ENCODE data around the gene C17orf58.
"Not testable (repeated sequence)": the region's sequence is repeated elsewhere in the genome, so short reads cannot be mapped to it uniquely, and the experiment has no call there.

The C17orf58 gene

GRCh38 chr17:67974598-67975066, 21.6 kb downstream of the C17orf58 start:
- H3K27me3 ChIP-seq (ENCODE audit: control insufficient read depth, insufficient read depth, low read length) = no peaks in the 10 kb centered on the region
- H3K4me1 ChIP-seq (ENCODE audit: control insufficient read depth, insufficient read depth, low read length) = no peaks in the 10 kb centered on the region
- H3K36me3 ChIP-seq (ENCODE audit: control insufficient read depth, insufficient read depth, low read length) = peaks cover 3% of the 10 kb centered on the region
- H3K9me3 ChIP-seq (ENCODE audit: control insufficient read depth, low read length) = no peaks in the 10 kb centered on the region
- no peak overlapping the region for H3K9ac ChIP-seq (ENCODE audit: low read length)
- no peak overlapping the region for H3K4me3 ChIP-seq (ENCODE audit: low read length)

GRCh38 chr17:67974185-67974584, 22.1 kb downstream of the C17orf58 start:
- Histone ChIP-seq H3K36me3 (ENCODE audit: control insufficient read depth, insufficient read depth, low read length) (peaks cover 3% of the 10 kb centered on the region), H3K9me3 (ENCODE audit: control insufficient read depth, low read length) (no peaks in the 10 kb centered on the region), H3K9ac (ENCODE audit: low read length) (no peak overlapping the region), H3K4me3 (ENCODE audit: low read length) (no peak overlapping the region), H3K4me1 (ENCODE audit: control insufficient read depth, insufficient read depth, low read length) (no peaks in the 10 kb centered on the region), H3K27me3 (ENCODE audit: control insufficient read depth, insufficient read depth, low read length) (no peaks in the 10 kb centered on the region)

DNA sequence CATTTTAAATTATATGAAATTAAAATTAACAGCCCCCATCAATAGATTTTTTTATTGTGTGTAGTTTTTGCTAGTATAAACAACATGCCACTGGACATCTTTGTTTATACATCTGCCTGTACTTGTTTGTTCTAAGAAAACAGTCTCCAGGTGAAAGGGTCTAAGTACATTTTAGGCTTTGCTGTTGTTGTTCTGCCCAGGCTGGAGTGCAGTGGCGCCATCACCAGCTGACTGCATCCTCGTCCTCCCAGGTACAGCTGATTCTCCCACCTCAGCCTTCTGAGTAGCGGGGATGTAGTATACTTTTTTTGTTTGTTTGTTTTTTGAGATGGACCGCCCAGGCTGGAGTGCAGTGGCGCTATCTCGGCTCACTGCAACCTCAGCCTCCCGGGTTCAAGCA, 25.5 kb downstream of the C17orf58 start:
- Histone ChIP-seq H3K9me3 (ENCODE audit: control insufficient read depth, low read length) (no peaks in the 10 kb centered on the region), H3K27me3 (ENCODE audit: control insufficient read depth, insufficient read depth, low read length) (no peaks in the 10 kb centered on the region), H3K4me1 (ENCODE audit: control insufficient read depth, insufficient read depth, low read length) (no peaks in the 10 kb centered on the region), H3K9ac (ENCODE audit: low read length) (no peak overlapping the region), H3K4me3 (ENCODE audit: low read length) (no peak overlapping the region), H3K36me3 (ENCODE audit: control insufficient read depth, insufficient read depth, low read length) (peaks cover 8% of the 10 kb centered on the region)

DNA sequence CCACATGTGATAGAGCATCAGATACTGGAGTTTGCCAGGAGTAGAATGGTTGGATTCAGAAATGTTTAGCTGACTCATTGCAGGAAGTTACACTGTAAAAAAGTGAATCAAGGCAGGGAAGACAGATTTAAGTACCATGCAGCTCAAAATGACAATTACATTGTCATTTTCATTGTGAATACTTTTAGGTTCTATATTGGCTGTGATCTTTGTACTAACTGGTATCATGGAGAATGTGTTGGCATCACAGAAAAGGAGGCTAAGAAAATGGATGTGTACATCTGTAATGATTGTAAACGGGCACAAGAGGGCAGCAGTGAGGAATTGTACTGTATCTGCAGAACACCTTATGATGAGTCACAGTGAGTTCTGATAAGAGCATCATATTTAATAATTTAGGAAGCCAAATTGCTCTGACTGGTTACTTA, 33.1 kb downstream of the C17orf58 start:
- H3K4me1 ChIP-seq (ENCODE audit: control insufficient read depth, insufficient read depth, low read length); H3K9me3 ChIP-seq (ENCODE audit: control insufficient read depth, low read length); H3K36me3 ChIP-seq (ENCODE audit: control insufficient read depth, insufficient read depth, low read length); H3K4me3 ChIP-seq (ENCODE audit: low read length); H3K27me3 ChIP-seq (ENCODE audit: control insufficient read depth, insufficient read depth, low read length); H3K9ac ChIP-seq (ENCODE audit: low read length): not testable (repeated sequence)

DNA sequence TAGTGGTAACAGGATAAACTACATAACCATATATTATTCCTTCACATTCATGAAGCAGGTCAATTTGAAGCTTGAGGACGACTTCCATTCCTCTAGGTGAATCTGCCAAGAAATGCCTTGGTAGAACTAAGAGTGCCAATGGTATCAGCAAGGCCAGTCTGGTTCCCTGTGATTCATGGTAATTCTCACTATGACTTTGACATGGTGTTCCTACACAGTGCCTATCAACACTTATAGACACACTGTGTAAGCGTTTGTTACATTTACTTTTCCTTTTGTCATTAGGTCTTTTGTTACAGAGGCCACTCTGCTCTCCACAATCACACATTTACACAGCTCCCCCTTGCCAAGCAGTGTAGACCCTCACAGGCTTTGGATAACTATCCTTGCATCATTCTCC, 34.1 kb downstream of the C17orf58 start:
- H3K4me1 ChIP-seq (ENCODE audit: control insufficient read depth, insufficient read depth, low read length); H3K36me3 ChIP-seq (ENCODE audit: control insufficient read depth, insufficient read depth, low read length); H3K4me3 ChIP-seq (ENCODE audit: low read length); H3K27me3 ChIP-seq (ENCODE audit: control insufficient read depth, insufficient read depth, low read length); H3K9me3 ChIP-seq (ENCODE audit: control insufficient read depth, low read length); H3K9ac ChIP-seq (ENCODE audit: low read length): not testable (repeated sequence)

DNA sequence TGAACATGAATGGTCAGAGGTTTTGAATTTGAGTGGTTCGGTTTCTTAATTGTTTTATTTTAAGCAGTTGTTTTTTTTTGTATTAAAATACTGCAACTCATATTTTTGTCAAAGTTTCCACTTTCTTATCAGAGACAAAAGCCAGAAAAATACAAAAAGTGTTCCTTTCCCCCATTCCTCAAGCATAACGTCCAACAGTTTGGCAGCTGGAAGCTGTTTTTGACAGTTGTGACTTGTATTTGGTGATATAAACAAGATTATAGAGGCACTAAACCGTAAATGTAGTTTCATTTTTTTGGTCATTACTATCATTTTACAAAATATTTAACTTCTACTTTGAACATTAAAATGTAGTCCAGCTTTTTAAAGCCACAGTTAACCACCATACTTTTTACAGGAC, 36.0 kb downstream of the C17orf58 start:
- H3K36me3 ChIP-seq (ENCODE audit: control insufficient read depth, insufficient read depth, low read length) = not testable (repeated sequence)

DNA sequence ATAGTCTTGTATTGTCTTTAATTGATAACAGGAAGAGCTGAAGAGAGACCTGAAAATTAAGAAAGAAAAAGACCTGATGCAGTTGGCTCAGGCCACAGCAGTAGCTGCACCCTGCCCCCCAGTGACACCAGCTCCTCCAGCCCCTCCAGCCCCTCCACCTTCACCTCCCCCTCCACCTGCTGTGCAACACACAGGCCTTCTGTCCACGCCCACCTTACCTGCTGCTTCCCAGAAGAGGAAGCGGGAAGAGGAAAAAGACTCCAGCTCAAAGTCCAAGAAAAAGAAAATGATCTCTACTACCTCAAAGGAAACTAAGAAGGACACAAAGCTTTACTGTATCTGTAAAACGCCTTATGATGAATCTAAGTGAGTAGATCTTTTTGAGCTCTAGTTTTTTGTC, 36.8 kb downstream of the C17orf58 start:
- H3K9ac ChIP-seq (ENCODE audit: low read length) = no peak overlapping the region
- H3K36me3 ChIP-seq (ENCODE audit: control insufficient read depth, insufficient read depth, low read length) = no peaks in the 10 kb centered on the region
- no peaks in the 10 kb centered on the region for H3K9me3 ChIP-seq (ENCODE audit: control insufficient read depth, low read length)
- no peak overlapping the region for H3K4me3 ChIP-seq (ENCODE audit: low read length)
- H3K4me1 ChIP-seq (ENCODE audit: control insufficient read depth, insufficient read depth, low read length) = no peaks in the 10 kb centered on the region
- H3K27me3 ChIP-seq (ENCODE audit: control insufficient read depth, insufficient read depth, low read length) = no peaks in the 10 kb centered on the region

More for the DNA sequence above, 36.0 kb downstream of the C17orf58 start:
- H3K9ac ChIP-seq (ENCODE audit: low read length); H3K27me3 ChIP-seq (ENCODE audit: control insufficient read depth, insufficient read depth, low read length); H3K4me3 ChIP-seq (ENCODE audit: low read length); H3K4me1 ChIP-seq (ENCODE audit: control insufficient read depth, insufficient read depth, low read length); H3K9me3 ChIP-seq (ENCODE audit: control insufficient read depth, low read length): not testable (repeated sequence)

DNA sequence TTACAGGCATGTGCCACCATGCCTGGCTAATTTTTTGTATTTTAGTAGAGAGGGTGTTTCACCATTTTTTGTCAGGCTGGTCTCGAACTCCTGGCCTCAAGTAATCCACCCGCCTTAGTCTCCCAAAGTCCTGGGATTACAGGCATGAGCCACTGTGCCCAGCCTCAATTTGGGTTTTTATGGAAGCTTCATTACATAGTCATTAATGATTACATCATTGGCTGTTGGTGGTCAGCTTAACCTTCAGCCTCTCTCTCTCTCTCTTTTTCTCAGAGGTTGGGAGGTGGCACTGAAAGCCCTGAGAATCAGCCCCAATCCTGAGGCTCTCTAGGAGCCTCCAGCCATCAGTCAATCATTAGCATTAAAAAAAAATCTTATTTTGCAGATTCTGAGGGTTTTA, 45.3 kb downstream of the C17orf58 start:
- H3K9ac ChIP-seq (ENCODE audit: low read length) = no peak overlapping the region
- no peaks in the 10 kb centered on the region for H3K27me3 ChIP-seq (ENCODE audit: control insufficient read depth, insufficient read depth, low read length)
- H3K9me3 ChIP-seq (ENCODE audit: control insufficient read depth, low read length) = no peaks in the 10 kb centered on the region
- no peak overlapping the region for H3K4me3 ChIP-seq (ENCODE audit: low read length)
- H3K4me1 ChIP-seq (ENCODE audit: control insufficient read depth, insufficient read depth, low read length) = no peaks in the 10 kb centered on the region
- peaks cover 3% of the 10 kb centered on the region for H3K36me3 ChIP-seq (ENCODE audit: control insufficient read depth, insufficient read depth, low read length)

DNA sequence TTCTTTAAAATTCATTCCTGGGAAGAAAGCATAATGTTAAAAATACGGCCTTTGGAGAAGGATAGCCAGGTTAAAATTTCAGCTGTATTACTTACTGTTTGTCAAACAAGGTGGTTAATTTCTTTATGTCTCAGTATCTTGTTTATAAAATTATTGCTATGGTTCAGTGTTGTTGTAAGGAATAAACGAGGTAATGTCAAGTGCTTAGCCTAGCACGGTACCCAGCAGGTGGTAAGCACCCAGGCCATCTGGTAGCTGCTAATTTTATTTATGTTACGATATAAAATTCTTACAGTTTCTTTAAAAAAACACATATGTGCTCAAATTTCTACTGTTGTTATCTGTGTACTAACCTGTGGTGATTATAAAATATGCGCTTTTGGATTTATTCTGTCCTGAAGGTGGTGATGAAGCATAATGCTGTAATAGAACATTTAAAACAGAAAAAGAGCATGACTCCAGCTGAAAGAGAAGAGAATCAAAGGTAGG, 48.9 kb downstream of the C17orf58 start:
- Histone ChIP-seq H3K9me3 (ENCODE audit: control insufficient read depth, low read length) (no peaks in the 10 kb centered on the region), H3K4me3 (ENCODE audit: low read length) (no peak overlapping the region), H3K36me3 (ENCODE audit: control insufficient read depth, insufficient read depth, low read length) (peaks cover 18% of the 10 kb centered on the region), H3K4me1 (ENCODE audit: control insufficient read depth, insufficient read depth, low read length) (no peaks in the 10 kb centered on the region), H3K27me3 (ENCODE audit: control insufficient read depth, insufficient read depth, low read length) (no peaks in the 10 kb centered on the region), H3K9ac (ENCODE audit: low read length) (no peak overlapping the region)

GRCh38 chr17:67946513-67946912, 49.8 kb downstream of the C17orf58 start:
- H3K9me3 ChIP-seq (ENCODE audit: control insufficient read depth, low read length) = no peaks in the 10 kb centered on the region
- peaks cover 21% of the 10 kb centered on the region for H3K36me3 ChIP-seq (ENCODE audit: control insufficient read depth, insufficient read depth, low read length)
- no peak overlapping the region for H3K9ac ChIP-seq (ENCODE audit: low read length)
- no peaks in the 10 kb centered on the region for H3K4me1 ChIP-seq (ENCODE audit: control insufficient read depth, insufficient read depth, low read length)
- H3K4me3 ChIP-seq (ENCODE audit: low read length) = no peak overlapping the region
- H3K27me3 ChIP-seq (ENCODE audit: control insufficient read depth, insufficient read depth, low read length) = no peaks in the 10 kb centered on the region

- H3K36me3 ChIP-seq (ENCODE audit: control insufficient read depth, insufficient read depth, low read length) = peaks cover 21% of the 10 kb centered on the region
- H3K9ac ChIP-seq (ENCODE audit: low read length) = no peak overlapping the region
Measured at GRCh38 chr17:67944035-67944434, 52.2 kb downstream of the C17orf58 start.

DNA sequence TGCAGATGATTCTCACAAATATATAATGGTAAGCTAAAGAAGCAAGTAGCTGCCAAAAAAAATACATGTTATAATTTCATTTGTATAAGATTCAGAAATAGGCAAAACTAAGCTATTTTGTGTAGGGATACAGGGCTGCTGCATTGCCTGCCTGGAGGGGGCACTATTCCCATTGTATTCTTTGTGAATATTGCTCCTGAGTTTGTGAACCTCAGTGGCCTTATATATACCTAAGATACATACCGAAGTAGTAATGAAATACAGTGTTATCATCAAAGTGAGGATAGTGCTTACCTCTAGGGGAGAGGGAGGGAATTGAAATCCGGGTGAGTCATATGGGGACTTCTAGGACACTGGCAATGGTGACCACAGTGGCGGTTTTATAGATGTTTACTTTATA, 53.5 kb downstream of the C17orf58 start:
- Histone ChIP-seq H3K4me1 (ENCODE audit: control insufficient read depth, insufficient read depth, low read length) (no peaks in the 10 kb centered on the region), H3K4me3 (ENCODE audit: low read length) (no peak overlapping the region), H3K36me3 (ENCODE audit: control insufficient read depth, insufficient read depth, low read length) (peaks cover 21% of the 10 kb centered on the region), H3K9me3 (ENCODE audit: control insufficient read depth, low read length) (no peaks in the 10 kb centered on the region), H3K9ac (ENCODE audit: low read length) (no peak overlapping the region), H3K27me3 (ENCODE audit: control insufficient read depth, insufficient read depth, low read length) (no peaks in the 10 kb centered on the region)

More at GRCh38 chr17:67944035-67944434, 52.2 kb downstream of the C17orf58 start:
- H3K4me1 ChIP-seq (ENCODE audit: control insufficient read depth, insufficient read depth, low read length) = no peaks in the 10 kb centered on the region
- H3K27me3 ChIP-seq (ENCODE audit: control insufficient read depth, insufficient read depth, low read length) = no peaks in the 10 kb centered on the region
- H3K9me3 ChIP-seq (ENCODE audit: control insufficient read depth, low read length) = no peaks in the 10 kb centered on the region
- H3K4me3 ChIP-seq (ENCODE audit: low read length) = no peak overlapping the region

All from mucosa of stomach (tissue), 1 donor.